GM21423 (cell line): Measurements from ENCODE around the gene PNMA8C.
"Not testable (repeated sequence)": the region's sequence is repeated elsewhere in the genome, so short reads cannot be mapped to it uniquely, and the experiment has no call there.

Source experiments
- ATAC-seq: cut with Tn5 transposase; IDR thresholded peaks from one replicate; pipeline ENCODE4 v1.9.1; 2021; ENCODE audit warnings: mild to moderate bottlenecking, moderate library complexity; ENCODE audit not compliant: unreplicated experiment

PNMA8C gene

DNA sequence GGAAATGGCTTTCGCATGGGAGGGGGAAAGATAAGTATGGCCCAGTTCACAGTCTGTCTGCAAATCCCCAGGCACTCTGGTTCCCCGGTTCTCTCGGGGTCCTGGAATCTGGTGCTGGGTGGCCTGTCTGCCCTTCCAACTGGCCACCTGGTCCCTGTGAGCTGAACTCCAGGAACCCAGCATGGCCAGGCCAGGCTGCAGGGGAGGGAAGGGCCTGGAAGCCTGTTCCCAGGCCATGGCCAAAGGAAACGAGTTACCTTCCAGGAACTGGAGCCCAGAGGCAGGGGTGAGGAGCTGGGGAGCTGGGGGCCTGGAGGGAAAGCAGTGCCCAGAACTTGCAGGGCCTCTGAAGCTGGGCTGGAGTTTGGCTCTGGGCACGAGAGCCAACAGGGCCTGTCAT, 19.1 kb upstream of the PNMA8C start:
- ATAC-seq, result no peak

DNA sequence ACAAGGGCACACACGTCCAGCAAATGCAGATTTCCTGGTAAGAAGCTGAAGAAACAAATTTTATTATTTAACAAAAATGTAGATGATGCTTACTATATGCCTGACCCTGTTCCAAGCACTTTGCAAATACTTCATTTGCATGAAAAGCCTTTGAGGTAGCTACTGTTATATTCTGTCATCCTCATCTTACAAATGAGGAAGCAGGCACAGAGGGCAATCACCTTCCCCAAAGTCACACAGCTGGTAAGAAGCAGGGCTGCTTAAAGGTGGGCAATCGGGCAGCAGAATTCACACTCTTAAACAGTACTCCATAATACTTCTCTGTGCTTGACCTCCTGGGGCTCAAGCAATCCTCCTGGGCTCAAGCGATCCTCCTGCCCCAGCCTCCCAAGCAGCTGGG, 18.3 kb upstream of the PNMA8C start:
- ATAC-seq, result no peak

DNA sequence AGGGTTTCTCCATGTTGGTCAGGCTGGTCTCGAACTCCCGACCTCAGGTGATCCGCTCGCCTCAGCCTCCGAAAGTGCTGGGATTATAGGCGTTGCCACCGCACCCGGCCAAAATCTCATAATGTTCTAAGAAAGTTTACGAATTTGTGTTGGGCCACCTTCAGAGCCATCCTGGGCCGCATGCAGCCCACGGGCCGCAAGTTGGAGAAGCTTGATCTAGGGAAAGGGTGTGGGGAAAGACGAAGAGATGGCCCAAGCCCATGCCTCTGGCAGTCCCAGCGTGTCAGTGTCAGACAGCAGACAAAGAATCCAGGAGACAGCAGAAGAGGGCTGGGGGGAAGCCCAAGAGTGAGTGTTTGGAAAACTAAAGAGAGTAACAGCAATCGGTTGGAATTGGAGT, 17.3 kb upstream of the PNMA8C start:
- ATAC-seq, result no peak

DNA sequence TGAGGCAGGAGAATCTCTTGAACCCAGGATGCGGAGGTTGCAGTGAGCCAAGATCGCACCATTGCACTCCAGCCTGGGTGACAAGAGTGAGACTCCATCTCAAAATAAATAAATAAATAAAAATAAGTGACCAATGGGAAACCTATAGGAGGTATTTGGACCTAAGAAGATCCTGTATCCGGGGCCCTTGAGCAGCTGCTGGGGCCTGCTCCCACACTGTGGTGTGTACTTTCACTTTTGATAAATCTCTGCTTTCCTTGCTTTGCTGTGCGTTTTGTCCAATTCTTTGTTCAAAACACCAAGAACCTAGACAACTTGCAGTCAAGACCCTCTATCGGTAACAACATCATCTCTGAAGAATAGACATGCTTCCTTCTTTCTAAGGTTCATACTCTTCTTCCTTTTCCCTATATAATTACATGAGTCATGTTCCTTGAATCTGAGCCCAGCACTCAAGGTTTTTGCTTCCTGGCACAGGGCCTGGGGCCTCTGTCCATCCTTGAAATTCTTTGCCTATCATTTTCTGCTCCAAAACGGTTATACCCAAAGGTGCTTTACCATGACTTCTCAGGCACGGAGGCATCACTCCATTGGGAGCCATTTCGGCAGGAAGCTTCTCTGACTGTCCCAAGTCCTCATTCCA, 14.2 kb upstream of the PNMA8C start:
- ATAC-seq, result no peak

DNA sequence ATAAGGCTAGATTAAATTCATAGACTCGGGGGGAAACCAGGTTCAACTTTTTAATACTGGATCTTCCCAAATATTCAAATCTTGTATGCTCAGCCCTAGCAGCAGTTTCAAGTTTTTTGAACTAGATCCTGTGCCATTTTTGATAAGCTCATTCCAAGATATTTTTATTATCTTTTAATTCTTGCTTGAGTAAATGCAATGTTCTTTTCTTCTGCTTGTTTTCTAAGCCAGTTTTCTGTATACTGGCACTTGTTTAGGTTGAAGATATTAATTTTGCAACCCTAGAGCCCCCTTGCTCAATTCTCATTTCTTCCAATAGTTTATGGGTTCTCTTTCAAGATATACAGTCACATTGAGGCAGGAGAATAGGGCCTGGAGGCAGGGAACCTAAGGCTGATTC, 13.1 kb upstream of the PNMA8C start:
- ATAC-seq, result no peak

DNA sequence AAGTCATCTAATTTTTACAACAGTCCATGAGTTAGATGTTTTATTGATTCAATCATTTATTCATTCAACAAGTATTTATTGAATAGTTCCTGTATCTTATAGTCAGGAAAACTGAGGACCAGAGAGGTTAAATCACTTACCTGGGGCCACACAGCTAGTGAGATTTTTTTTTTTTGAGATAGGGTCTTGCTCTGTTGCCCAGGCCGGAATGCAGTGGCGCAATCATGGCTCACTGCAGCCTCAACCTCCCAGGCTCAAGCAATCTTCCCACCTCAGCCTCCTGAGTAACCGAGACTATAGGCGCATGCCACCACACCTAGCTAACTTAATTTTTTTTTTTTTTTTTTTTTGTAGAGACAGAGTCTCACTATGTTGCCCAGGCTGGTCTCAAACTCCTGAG, 7.0 kb upstream of the PNMA8C start:
- not testable (repeated sequence) for ATAC-seq

DNA sequence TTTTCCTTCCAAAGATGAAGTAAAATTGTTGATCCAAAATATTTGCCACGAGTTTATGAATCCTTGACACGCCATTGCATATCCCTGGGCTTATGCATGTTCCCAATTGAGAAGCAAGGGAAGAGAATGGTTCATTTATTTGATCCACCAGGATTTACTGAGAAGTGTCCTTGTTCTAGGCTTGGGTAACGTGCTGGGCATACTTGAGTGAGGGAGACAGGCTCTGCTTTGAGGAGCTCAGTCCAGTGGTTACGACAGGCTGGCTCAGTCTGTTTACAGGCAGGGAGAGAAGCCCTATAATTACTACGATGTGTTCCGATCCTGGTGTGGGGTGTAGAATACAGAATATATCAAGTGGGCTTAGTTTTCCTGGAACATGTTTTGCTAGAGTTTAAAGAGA, 6.3 kb upstream of the PNMA8C start:
- no peak for ATAC-seq

DNA sequence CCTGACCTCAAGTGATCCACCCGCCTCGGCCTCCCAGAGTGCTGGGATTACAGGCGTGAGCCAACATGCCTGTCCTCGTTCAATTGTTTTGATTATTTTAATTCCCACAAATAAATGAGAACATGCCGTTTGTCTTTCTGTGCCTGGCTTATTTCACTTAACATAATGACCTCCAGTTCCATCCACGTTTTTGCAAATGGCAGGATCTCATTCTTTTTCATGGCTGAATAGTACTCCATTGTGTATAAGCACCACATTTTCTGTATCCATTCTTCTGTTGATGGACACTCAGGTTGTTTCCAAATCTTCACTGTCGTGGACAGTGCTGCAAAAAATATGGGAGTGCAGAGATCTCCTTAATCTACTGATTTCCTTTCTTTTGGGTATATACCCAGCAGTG, 4.7 kb upstream of the PNMA8C start:
- ATAC-seq, result not testable (repeated sequence)

DNA sequence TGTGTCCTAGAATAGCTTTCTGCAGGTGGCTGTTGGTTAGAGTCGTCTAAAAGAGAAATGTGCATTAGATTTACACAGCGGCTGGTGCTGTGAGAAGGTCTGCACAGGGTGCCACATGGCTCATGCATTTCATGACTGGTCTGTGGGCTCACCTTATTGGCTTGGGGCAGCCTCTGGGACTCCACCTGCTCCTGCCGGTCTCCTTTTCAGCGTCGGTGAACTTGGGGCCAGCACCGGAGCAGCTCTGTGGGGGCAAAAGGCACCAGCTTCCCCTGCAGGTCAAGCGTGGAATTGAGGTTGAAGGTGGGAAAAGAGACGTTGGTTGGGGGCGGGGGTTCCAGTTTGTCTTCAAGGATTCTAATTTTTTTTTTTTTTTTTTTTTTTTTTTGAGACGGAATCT, 3.1 kb upstream of the PNMA8C start:
- ATAC-seq, result no peak

DNA sequence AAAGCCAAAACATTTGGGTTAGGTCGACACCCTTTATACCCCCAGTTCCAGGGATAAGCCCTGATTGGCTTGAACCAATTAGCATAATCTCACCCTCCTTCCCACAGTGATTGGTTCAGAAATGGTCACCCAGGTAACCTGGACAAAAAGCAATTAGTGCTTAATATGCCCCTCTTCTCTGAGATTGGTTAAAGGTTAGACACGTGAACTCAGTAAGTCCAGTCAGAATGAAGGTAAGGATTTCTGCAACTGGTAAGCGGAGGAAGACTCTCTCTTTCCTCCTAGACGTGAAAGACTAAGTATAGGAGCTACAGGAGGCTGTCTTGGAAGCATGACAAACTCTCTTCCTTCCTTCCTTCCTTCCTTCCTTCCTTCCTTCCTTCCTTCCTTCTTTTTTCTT, 1.3 kb upstream of the PNMA8C start:
- ATAC-seq, result no peak

DNA sequence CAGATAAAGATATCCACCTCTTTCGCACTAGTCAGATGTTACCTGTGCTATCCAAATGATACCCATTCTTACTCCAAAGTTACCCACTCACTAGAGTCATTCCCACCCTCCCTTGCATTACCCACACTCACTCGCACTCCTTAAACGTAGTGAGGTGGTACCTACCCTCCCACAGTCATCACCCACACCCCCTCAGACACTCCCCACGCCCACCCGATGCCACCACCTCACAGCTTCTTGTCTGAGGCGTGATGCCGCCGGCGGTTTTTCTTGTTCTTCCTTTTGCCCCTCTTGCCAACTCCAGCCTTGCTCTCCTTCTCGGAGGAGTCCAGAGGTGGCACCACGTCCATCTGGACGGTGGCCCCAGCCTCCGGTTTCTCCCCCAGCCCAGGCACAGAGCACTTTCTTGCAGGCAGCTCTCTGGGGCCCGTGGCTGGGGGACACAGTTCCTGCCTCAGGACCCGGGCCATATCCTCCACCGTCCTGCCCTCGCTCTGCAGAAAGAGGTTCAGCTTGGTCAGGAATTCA, 1.2 kb downstream of the PNMA8C start:
- no peak for ATAC-seq

DNA sequence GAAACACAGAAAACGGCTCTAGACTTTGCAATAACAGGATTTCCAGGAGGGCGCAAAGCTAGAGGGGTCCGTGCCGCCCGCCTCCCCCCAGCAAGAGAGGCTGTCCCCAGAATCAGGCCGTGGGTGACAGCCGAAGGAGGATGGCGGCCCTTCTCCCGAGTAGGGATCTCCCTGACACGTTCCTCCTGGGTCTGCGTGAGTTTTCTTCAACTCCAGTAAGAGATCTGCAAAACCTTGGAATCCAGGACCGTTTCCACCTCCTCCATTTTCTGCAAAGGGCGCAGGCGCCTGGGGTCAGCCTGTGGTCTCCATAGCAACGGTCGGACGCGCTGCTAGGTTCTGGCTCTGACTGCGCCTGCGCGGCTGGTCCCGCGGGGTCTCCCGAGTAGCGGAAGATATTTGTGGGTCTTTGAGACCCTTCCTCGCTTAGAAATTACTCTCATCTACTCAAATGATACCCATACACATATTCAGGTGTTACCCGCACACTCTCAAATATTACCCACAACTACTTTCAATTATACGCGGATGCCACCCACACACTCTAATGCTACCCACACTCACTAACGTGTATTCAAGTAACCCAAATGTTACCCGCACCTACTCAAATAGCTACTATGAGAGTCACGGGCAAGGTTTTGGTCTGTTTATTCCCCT, 2.1 kb downstream of the PNMA8C start:
- ATAC-seq, result no peak

DNA sequence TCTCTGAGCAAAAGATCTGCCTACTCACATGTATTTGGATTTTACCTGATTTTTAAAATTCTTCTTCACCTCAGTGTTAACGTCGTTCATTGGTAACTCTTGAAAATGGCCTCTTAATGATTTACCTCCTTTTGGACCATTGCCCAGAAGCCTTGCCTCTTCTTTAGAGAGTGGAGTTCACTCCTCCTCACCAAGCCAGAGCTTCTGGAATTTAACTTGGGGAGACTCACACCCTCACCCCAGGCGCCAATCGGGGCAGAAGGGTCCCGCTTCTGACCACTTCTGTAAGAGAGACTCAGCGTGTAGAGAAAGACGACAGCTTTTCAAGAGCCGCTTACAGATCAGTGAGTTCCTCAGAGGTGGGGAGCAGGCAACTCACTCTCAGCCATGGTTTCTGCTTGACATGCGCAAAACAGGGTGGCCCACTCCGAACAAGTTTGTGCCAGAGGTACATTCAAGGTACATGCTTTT, 2.7 kb downstream of the PNMA8C start:
- no peak for ATAC-seq

DNA sequence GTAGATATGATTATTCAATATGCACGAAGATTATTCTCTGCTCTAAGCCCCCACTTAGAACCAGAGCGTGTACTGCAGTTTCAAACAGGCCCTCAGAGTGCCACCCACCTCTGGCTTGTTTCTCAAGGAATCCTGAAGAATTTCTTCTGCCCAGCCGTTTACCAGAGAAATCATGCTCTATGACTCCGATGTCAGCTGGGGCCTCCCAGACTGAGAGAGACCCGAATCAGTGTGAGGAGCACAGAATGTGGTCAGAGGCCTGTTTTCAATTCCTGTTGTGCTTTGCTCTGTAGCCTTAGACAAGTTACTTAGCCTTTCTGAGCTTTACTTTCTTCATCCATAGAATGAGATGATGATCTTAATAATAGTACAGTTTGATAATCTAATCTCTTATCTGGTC, 5.5 kb downstream of the PNMA8C start:
- no peak for ATAC-seq

DNA sequence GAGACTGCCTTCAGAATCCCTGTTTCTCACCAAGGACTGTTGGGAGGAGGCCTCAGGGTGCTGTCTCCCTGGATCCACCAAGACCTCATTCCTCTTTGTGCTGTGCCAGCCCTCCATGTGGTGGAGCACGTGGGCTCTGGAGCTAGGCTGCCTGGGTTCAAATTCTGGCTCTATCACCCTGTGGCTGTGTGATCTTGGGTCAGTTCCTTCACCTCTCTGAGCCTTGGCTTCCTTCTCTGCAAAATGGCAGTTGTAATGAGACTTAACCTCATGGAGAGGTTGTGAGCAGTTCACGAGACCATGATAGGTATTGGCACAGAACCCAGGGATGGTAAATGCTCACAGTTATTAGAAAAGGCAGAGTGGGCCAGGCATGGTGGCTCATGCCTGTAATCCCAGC, 6.4 kb downstream of the PNMA8C start:
- ATAC-seq, result no peak

DNA sequence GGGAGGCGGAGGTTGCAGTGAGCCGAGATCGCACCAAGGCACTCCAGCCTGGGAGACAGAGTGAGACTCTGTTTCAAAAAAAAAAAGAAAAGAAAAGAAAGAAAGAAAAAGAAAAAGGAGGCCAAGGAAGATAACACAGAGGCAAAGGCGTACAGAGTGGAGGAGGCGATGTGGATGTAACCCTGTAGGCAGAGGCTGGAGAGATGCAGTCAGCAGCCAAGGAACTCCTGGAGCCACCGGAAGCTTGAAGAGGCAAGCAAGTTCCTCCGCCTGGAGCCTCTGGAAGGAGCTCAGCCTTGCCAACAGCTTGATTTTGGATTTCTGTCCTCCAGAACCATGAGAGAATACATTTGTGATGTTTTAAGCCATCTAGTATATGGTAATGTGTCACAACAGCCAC, 8.7 kb downstream of the PNMA8C start:
- no peak for ATAC-seq

DNA sequence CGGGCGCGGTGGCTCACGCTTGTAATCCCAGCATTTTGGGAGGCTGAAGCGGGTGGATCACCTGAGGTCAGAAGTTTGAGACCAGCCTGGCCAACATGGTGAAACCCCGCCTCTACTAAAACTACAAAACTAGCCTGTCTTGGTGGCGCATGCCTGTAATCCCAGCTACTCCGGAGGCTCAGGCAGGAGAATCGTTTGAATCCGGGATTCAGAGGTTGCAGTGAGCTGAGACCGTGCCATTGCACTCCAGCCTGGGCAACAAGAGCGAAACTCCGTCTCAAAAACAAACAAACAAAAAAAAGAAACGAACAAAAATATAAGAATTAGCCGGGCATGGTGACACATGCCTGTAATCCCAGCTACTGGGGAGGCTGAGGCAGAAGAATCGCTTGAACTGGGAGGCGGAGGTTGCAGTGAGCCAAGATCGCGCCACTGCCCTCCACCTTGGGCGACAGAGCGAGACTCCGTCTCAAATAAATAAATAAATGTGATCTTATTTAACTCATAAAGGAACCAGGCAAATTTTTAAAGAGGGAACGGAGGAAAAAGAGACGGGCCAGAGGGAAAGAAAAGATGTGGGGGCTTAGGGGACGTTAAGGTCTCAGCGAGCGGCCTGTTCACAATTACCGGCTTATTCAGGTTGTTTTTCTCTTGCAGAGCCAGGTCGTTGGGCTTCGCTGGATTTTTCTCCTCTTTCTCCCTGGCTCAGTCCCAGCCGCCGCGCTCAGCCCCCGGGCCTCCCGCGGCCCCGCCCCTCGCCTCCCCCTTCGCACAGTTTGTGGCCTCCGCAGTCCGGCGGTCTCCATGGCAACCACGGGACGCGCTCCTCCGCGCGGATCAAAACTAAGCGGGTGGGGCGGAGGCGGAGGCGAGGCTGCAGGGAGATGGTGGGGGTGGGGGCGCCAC, 12.7 kb downstream of the PNMA8C start:
- not testable (repeated sequence) for ATAC-seq

DNA sequence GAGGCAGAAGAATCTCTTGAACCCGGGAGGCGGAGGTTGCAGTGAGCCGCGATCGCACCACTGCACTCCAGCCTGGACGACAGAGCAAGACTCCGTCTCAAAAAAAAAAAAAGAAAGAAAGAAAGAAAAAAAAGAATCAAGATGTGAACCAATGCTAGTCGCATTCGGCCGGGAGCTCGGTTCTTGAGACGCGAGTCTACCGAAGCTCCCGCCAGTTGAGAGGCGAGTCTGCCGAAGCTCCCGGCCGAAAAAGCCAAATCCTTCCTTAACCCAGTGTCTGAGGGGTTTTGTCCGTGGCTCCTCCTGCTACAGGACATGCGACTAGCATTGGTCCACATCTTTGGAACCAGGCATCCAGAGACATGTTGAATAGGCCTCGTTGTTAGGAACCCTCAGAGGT, 13.8 kb downstream of the PNMA8C start:
- ATAC-seq, result not testable (repeated sequence)

DNA sequence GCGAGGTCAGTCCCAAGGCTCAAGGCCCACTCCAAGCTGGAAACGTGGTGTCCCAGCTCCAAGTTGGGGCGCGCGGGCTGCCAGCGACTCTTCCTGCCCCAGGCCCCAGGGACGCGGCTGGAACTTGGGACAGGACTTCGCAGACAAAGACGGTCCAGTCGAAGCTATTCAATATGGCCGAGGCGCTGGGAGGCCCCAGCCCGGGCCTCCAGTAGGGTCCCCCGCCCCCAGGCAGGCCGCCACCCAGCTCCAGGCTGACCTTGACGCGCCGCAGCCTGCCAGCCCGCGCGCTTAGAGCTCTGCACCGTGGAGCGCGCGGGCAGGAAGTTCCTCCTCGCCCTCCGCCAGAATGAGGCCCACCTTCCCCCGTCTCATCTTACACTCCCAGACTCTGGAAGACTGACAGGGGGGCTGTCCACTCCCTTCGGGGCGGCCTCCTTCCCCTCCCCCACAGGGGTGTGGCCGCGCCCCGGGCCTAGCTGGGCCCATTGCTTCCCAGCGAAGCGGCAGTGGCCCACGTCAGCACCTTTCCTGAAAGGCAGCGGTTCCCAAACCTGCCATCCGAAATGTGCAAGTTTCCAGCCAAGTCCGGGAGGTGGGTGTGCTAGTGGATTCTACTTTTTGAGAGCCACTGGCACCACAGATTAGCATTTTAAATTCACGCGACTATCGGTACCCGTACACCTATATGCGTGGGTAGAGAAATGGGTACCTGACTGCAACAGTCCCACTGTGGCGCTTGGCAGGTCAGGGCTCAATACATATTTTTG, 15.3 kb downstream of the PNMA8C start, which contains the start of gene CCDC8:
Gene CCDC8, minus strand, starts transcription at position 303 of the 770 bp plus-strand sequence. CDS start 754 bp downstream, outside the sequence.
- no peak for ATAC-seq

DNA sequence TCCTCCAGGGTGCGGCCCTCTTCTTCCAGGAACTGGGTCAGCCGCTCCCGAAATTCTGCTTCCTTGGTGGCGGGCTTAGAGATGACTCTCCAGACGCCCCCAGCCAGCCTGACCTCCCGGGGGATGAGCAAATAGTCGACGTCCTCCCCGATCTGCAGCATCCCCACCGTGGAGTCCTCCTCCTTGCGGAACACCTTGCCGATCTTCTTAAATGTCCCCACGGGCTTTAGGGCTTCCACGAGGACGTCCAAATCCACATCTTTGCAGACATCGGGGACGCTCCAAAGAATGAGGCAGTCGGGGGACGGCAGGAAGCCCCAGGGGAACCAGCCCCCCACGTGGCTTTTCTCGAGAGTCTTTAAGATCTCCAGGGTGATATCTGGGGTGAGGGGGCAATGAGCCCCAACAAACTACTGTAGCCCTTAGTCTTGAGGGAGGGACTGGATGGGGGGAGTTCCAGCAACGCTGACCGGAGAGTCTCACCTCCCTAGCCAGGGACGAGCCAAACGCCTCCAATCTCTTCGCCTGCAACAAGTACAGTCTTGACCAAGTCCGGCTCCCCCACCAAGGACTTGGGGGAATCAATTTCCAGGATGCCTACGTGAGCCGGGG, 16.0 kb downstream of the PNMA8C start:
- no peak for ATAC-seq
